Heart left ventricle (tissue), 16 donors: ENCODE results near the gene SUGCT. TPM values are rescaled to one million over a fixed set of nuclear protein-coding genes. Genes with fewer than 3 reads are reported as not detected.
A peak's percentile ranks its signal among the peaks of the same experiment; 100 is the strongest.

Source experiments
- ATAC-seq, 4 donors: fragments of 200-7000 bp; cut with Tn5 transposase; one replicate each; pipeline ENCODE4 v1.9.1; 2020 to 2022; ENCODE audit warnings: moderate library complexity in 4 of 4, mild to moderate bottlenecking in 3 of 4, moderate number of reproducible peaks in 1 of 4
- DNase-seq, 5 donors: peaks; one replicate each; pipeline ENCODE4 v3.0.0-alpha.2; 2020
- H3K27ac ChIP-seq, 12 donors: fragments of 200-600 bp; sonication (generic) in 4 of 12; one replicate each; pipeline versions ENCODE4 v1.5.0 to v1.8.0; 2016 to 2022; ENCODE audit warnings: mild to moderate bottlenecking in 2 of 12
- H3K27me3 ChIP-seq, 9 donors: fragments of 200-600 bp; sonication (generic) in 2 of 9; one replicate each; pipeline versions ENCODE4 v1.5.1 to v1.8.0; 2016 to 2022; ENCODE audit warnings: mild to moderate bottlenecking in 3 of 9
- H3K36me3 ChIP-seq, 9 donors: fragments of 200-600 bp; sonication (generic) in 2 of 9; one replicate each; pipeline versions ENCODE4 v1.5.0 to v1.8.0; 2018 to 2022; ENCODE audit warnings: mild to moderate bottlenecking in 2 of 9
- H3K4me1 ChIP-seq, 12 donors: fragments of 200-600 bp; sonication (generic) in 4 of 12; one replicate each; pipeline versions ENCODE4 v1.5.0 to v1.8.0; 2016 to 2022; ENCODE audit warnings: mild to moderate bottlenecking in 3 of 12
- H3K4me3 ChIP-seq, 12 donors: fragments of 200-600 bp; sonication (generic) in 4 of 12; one replicate each; pipeline versions ENCODE4 v1.5.0 to v1.8.0; 2017 to 2022; ENCODE audit warnings: mild to moderate bottlenecking in 9 of 12, moderate library complexity in 4 of 12
- H3K9me3 ChIP-seq, 12 donors: fragments of 200-600 bp; sonication (generic) in 4 of 12; one replicate each; pipeline versions ENCODE4 v1.5.0 to v1.8.0; 2016 to 2022; ENCODE audit warnings: mild to moderate bottlenecking in 1 of 12
- CTCF ChIP-seq, 12 donors: fragments of 200-600 bp; sonication (generic) in 4 of 12; IDR thresholded peaks; one replicate each; pipeline versions ENCODE4 v1.5.0 to v1.8.0; 2018 to 2022; ENCODE audit warnings: antibody characterized with exemption in 12 of 12, mild to moderate bottlenecking in 5 of 12
- POLR2A ChIP-seq, 2 donors: fragments of 450-650 bp; IDR thresholded peaks; one replicate each; pipeline ENCODE4 v1.6.1; 2017; ENCODE audit warnings: antibody characterized with exemption in 2 of 2, mild to moderate bottlenecking in 2 of 2, moderate library complexity in 2 of 2
- WGBS, 4 donors: extraction: QIAGEN DNeasy Blood & Tissue Kit in 2 of 4; methylation state at CpG; one replicate each; pipeline versions ENCODE4 v1.1.5 to v1.1.7; 2013 to 2018; 5-methylcytosine and 5-hydroxymethylcytosine counted together
- intact Hi-C, 10 donors: fragments of 100-400 bp; cut with DNase I; formaldehyde crosslinking; loops; one replicate each; pipeline versions ENCODE4 v1.11.1 to v1.14.2; 2022
- polyA plus RNA-seq, 2 donors: library from polyadenylated mRNA; stranded (reverse); fragments of 200-250 nt; gene quantifications; one replicate each; pipeline ENCODE4 v1.2.3, GENCODE V29; 2013
- total RNA-seq, 9 donors: library from RNA; depleted of rRNA in 2 of 9; stranded (reverse); fragments of >200 nt in 2 of 9; fragmentation: NEBNext Ultra II Directional in 3 of 9; extraction: Animal tissue kit (Norgen Biotek cat#: 25700) in 3 of 9; gene quantifications; one replicate each; pipeline versions ENCODE4 v1.1.0 to v1.2.4, GENCODE V29; 2016 to 2023
- donor health status: ischemic (EF 13 %, LVEDD 7.1; RV severe dilation, severe dysfunction).
- donor health status: healthy with polysubstance abuse.
- donor health status: DM: no; HTN: yes; CAD: no.
- donor health status: DM: no; HTN: no; CAD: no.
- donor health status: ischemic (EF 25% LVEDD 6.9; RV normal size, moderate dysfunction).
- donor health status: ischemic (EF 25% LVEDD 5.7; RV mildly dilated, moderate dysfunction).
- donor health status: healthy.
- donor health status: DM: yes; HTN: yes; CAD: no.
- donor health status: ischemic (EF 35%, LVEDD 5.7; RV mildly dilated, moderate dysfunction).
- donor health status: nonischemic (EF 11% LVEDD 7.7; RV severe dilation, severe dysfunction).
- donor health status: DM: yes; HTN: yes; CAD: no.
- donor health status: PGD.
- donor health status: ischemic (EF 29% LVEDD 5.4; RV normal size, mild dysfunction).
- donor health status: nonischemic (EF 23%, LVEDD 6.1; RV moderate dilation, normal function).

SUGCT gene
- total and polyA plus RNA-seq, 11 donors = 1.4 to 7.6 (median 4.4) TPM

GRCh38 chr7:40230101-40230500 lies 95.3 kb downstream of the SUGCT start:
- Histone ChIP-seq H3K9me3 (no peaks in the 10 kb centered on the region), H3K27ac (no peak overlapping the region), H3K4me3 (no peak overlapping the region), H3K27me3 (no peaks in the 10 kb centered on the region), H3K4me1 (peaks cover 0 to 4% (median 0%) of the 10 kb centered on the region in 12 donors), H3K36me3 (no peaks in the 10 kb centered on the region)
- intact Hi-C loops = loop anchor here in 5 of 10 donors (5.0 to 10.0 kb wide), 4 partner anchors 375 to 1505 kb away; partner anchors contain the start of gene INHBA (in 2 of the 5)
- DNase-seq = no peak
- WGBS, 4 donors = 21 to 26% (median 24%) methylated on average over 4 of the region's 4 CpGs
- no peak for TF ChIP-seq POLR2A (IDR thresholded peaks at IDR 0.05)
- TF ChIP-seq CTCF (IDR thresholded peaks at IDR 0.05) = no peak
- no peak for ATAC-seq

GRCh38 chr7:40231796-40232195 lies 97.0 kb downstream of the SUGCT start:
- intact Hi-C loops = loop anchor here in 5 of 10 donors (5.0 to 10.0 kb wide), 4 partner anchors 373 to 1503 kb away; partner anchors contain the start of gene INHBA (in 2 of the 5)
- Histone ChIP-seq H3K4me3 (no peak overlapping the region), H3K9me3 (no peaks in the 10 kb centered on the region), H3K27ac (no peak overlapping the region), H3K27me3 (no peaks in the 10 kb centered on the region), H3K36me3 (no peaks in the 10 kb centered on the region), H3K4me1 (peaks cover 0 to 4% (median 0%) of the 10 kb centered on the region in 12 donors)
- WGBS, 4 donors = 88 to 93% (median 90%) methylated on average over 1 of the region's 1 CpG
- no peak for TF ChIP-seq POLR2A (IDR thresholded peaks at IDR 0.05)
- no peak for TF ChIP-seq CTCF (IDR thresholded peaks at IDR 0.05)
- ATAC-seq (no peak), DNase-seq (no peak)

- Histone ChIP-seq H3K4me1 (peaks cover 0 to 4% (median 0%) of the 10 kb centered on the region in 12 donors), H3K27ac (no peak overlapping the region), H3K4me3 (no peak overlapping the region), H3K27me3 (no peaks in the 10 kb centered on the region), H3K9me3 (no peaks in the 10 kb centered on the region), H3K36me3 (no peaks in the 10 kb centered on the region)
- TF ChIP-seq POLR2A (IDR thresholded peaks at IDR 0.05) = no peak
- TF ChIP-seq CTCF (IDR thresholded peaks at IDR 0.05) = peak; percentile 8 to 65 (median 46)
- ATAC-seq (no peak), DNase-seq (no peak)
- WGBS, 4 donors = 21 to 25% (median 21%) methylated on average over 7 of the region's 7 CpGs
- intact Hi-C loops = loop anchor here in 5 of 10 donors (5.0 to 10.0 kb wide), 4 partner anchors 372 to 1502 kb away; partner anchors contain the start of gene INHBA (in 2 of the 5)
These were observed 97.6 kb downstream of the SUGCT start for GRCh38 chr7:40232242-40232893.

GRCh38 chr7:40234046-40234445 lies 99.2 kb downstream of the SUGCT start:
- no peak overlapping the region for H3K27ac ChIP-seq
- H3K9me3 ChIP-seq = no peaks in the 10 kb centered on the region
- no peak for DNase-seq
- TF ChIP-seq POLR2A (IDR thresholded peaks at IDR 0.05) (no peak), CTCF (IDR thresholded peaks at IDR 0.05) (no peak)
- peaks cover 0 to 4% (median 0%) of the 10 kb centered on the region in 12 donors for H3K4me1 ChIP-seq
- 53 to 66% (median 63%) methylated on average over 4 of the region's 4 CpGs for WGBS, 4 donors
- no peak overlapping the region for H3K4me3 ChIP-seq
- no peak for ATAC-seq
- H3K27me3 ChIP-seq = no peaks in the 10 kb centered on the region
- intact Hi-C loops = loop anchor here in 5 of 10 donors (5.0 to 10.0 kb wide), 4 partner anchors 371 to 1501 kb away; partner anchors contain the start of gene INHBA (in 2 of the 5)
- no peaks in the 10 kb centered on the region for H3K36me3 ChIP-seq
